SHP77 (cell line): Measurements from ENCODE around the gene GPX4.

Experiments
- DNase-seq, 2 experiments: peaks; one replicate each; lab custom pipeline; 2025; lab: John Stamatoyannopoulos, UW

The GPX4 gene

GRCh38 chr19:1103708-1104310 is at the start of gene GPX4:
GPX4 (plus strand) TSS chr19:1103994; CDS start chr19:1104044, 50 bp downstream.
- peak; percentile 97 to 98 for DNase-seq

GRCh38 chr19:1054102-1055027 is 49.4 kb upstream of the GPX4 start:
- no peak for DNase-seq

- no peak for DNase-seq
Observed at GRCh38 chr19:1055028-1055425, 48.8 kb upstream of the GPX4 start.

GRCh38 chr19:1055886-1056620 is 47.7 kb upstream of the GPX4 start:
- no peak for DNase-seq

- DNase-seq, result peak in 1 of 2 experiments; percentile 25
Observed at GRCh38 chr19:1057176-1057855, 46.5 kb upstream of the GPX4 start.

GRCh38 chr19:1058112-1058511 is 45.7 kb upstream of the GPX4 start:
- DNase-seq, result no peak

- no peak for DNase-seq
Observed at GRCh38 chr19:1060689-1061088, 43.1 kb upstream of the GPX4 start.

GRCh38 chr19:1061987-1062386 is 41.8 kb upstream of the GPX4 start:
- DNase-seq, result no peak

- no peak for DNase-seq
Observed at GRCh38 chr19:1062387-1063029, 41.3 kb upstream of the GPX4 start.

- DNase-seq, result no peak
Observed at GRCh38 chr19:1063030-1063908, 40.5 kb upstream of the GPX4 start.

- no peak for DNase-seq
Observed at GRCh38 chr19:1063909-1064660, 39.7 kb upstream of the GPX4 start.

- DNase-seq, result peak; percentile 25 to 58
Observed at GRCh38 chr19:1064661-1065605, 38.9 kb upstream of the GPX4 start.

- DNase-seq, result no peak
Observed at GRCh38 chr19:1065606-1066109, 38.1 kb upstream of the GPX4 start.

GRCh38 chr19:1066251-1066747 is 37.5 kb upstream of the GPX4 start:
- DNase-seq, result no peak

GRCh38 chr19:1066748-1067340 is 37.0 kb upstream of the GPX4 start, which contains the start of gene ARHGAP45:
ARHGAP45 (plus strand) TSS chr19:1067167; CDS start chr19:1067406, 239 bp downstream.
- DNase-seq, result no peak

- DNase-seq, result no peak
Observed at GRCh38 chr19:1067341-1067957, 36.3 kb upstream of the GPX4 start.
